IPS-15b (cell line): Measurements from ENCODE around the gene ASAH2B.
"Not testable (repeated sequence)": the region's sequence is repeated elsewhere in the genome, so short reads cannot be mapped to it uniquely, and the experiment has no call there.

Source experiments
- H3K27me3 ChIP-seq: one replicate; pipeline ENCODE4 v1.6.1; 2013; ENCODE audit warnings: low read length; ENCODE audit not compliant: control insufficient read depth, insufficient read depth
- H3K36me3 ChIP-seq: one replicate; pipeline ENCODE4 v1.6.1; 2013; ENCODE audit warnings: low read length; ENCODE audit not compliant: control insufficient read depth, insufficient read depth
- H3K4me1 ChIP-seq: one replicate; pipeline ENCODE4 v1.6.1; 2013; ENCODE audit warnings: mild to moderate bottlenecking, low read length; ENCODE audit not compliant: control insufficient read depth, insufficient read depth
- H3K4me3 ChIP-seq: one replicate; pipeline ENCODE4 v1.5.1; 2013; ENCODE audit warnings: low read depth, low read length
- H3K9ac ChIP-seq: one replicate; pipeline ENCODE4 v1.6.1; 2013; ENCODE audit warnings: low read depth, mild to moderate bottlenecking, low read length
- H3K9me3 ChIP-seq: one replicate; pipeline ENCODE4 v1.6.1; 2013; ENCODE audit warnings: mild to moderate bottlenecking, low read length; ENCODE audit not compliant: control insufficient read depth, insufficient read depth

Gene ASAH2B

DNA sequence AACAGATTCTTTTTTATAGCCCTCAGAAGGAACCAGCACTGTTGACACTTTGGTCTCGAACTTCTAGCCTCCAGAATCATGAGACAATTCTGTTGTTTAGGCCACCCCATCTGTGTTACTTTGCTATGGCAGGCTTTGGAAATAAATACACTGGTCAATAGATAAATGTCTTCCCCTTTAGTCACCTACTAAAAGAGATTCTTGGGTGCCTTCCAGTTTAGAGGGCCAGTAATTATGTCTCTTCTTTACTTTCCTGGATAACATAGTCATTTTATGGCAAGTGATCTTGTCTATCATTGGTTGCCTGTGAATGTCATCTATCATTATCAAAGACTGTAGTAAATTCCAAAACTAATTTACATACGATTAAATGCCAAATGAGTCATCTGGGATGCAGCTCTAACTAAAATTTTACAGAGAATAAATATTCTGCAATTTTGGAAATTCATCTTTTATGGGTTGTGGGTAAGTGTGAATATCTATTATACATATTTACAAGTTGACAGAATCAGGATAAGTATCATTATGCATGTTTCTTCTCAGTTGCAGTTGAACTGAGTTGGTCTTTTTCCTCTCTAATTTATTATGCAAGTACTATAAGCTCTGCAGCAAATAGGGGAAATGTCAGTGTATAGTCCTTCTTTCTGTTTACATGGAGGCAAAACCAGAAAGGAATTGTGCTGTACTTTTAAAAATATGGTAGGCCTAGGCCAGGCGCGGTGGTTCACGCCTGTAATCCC, 27.2 kb downstream of the ASAH2B start:
- not testable (repeated sequence) for H3K4me1 ChIP-seq, H3K4me3 ChIP-seq, H3K9me3 ChIP-seq, H3K27me3 ChIP-seq, H3K9ac ChIP-seq, H3K36me3 ChIP-seq

DNA sequence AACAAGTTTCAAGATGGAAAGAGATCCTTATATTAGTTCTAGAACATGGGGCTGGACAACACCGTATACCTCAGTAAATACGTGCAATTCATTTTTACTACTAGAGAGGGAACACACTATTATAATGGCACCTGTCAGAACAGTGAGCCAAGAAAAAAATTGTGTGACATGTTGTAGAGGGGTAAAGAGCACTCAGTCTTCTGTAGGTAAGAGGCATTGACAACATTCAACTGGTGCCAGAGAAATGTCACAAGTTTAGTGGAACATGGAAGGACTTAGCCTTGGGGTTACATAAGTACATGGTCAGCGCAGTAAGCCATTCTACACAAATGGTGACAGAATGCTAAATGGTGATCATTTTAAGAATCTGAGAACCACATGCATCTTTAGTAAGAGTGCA, 32.3 kb downstream of the ASAH2B start:
- H3K27me3 ChIP-seq, H3K36me3 ChIP-seq, H3K9ac ChIP-seq, H3K4me3 ChIP-seq, H3K9me3 ChIP-seq, H3K4me1 ChIP-seq: not testable (repeated sequence)

DNA sequence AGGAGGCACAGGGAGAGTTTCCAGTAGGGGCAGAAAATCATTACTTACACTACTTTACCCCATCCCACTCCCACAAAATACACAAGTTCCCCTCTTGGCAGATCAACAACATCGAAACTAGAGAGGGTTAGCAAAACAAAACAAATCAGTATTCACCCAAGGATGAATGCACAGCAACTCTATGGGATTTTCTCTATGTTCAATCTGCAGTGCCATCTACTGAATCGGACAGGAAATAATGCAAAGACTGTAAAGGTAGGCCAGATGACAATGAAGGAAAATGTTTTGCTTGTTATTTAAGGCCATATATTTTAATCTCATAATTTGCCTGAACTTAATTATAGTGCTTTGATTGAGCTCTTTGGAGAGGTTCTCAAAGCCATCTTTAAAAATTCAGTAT, 35.1 kb downstream of the ASAH2B start:
- not testable (repeated sequence) for H3K9ac ChIP-seq, H3K4me3 ChIP-seq, H3K4me1 ChIP-seq, H3K27me3 ChIP-seq, H3K36me3 ChIP-seq, H3K9me3 ChIP-seq

DNA sequence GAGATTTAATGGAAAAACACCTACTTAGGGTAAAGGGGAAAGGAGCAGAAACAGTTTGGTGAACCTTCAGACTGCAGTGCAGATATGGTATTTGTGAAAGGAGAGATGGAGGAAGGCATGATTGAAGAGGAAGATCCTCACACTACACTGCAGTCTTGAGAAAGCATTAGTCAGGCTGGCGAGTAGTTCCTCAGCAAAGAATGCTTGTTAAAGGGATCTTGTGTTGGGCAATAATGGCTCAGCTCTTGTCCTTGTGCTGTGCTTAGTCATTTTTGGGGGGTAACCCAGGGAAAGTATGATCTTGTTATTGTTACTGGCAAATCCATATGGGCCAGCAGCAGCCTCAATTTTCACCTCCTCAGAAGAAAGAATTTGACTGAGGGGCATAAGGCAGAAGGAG, 40.3 kb downstream of the ASAH2B start:
- not testable (repeated sequence) for H3K27me3 ChIP-seq, H3K4me1 ChIP-seq, H3K4me3 ChIP-seq, H3K36me3 ChIP-seq, H3K9me3 ChIP-seq, H3K9ac ChIP-seq

DNA sequence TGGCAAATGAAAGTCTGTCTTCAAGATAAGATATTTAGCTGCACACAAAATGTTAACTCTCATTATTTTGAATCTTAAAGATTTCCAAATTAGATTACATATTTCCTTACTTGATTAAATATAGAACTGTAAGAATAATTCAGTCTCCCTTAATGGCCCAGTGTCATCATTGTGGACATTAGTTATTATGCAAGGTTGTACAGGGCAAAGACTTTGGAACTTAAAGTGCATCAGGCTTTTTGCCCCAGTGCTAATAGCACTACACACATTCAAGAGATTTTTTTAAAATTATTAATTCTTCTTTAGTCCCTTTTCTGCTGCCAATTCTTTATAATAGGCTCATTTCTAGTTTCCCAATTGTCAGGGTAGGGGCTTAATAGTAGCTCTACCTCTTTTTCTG, 42.3 kb downstream of the ASAH2B start:
- H3K27me3 ChIP-seq, H3K36me3 ChIP-seq, H3K4me1 ChIP-seq, H3K9me3 ChIP-seq, H3K9ac ChIP-seq, H3K4me3 ChIP-seq: not testable (repeated sequence)

DNA sequence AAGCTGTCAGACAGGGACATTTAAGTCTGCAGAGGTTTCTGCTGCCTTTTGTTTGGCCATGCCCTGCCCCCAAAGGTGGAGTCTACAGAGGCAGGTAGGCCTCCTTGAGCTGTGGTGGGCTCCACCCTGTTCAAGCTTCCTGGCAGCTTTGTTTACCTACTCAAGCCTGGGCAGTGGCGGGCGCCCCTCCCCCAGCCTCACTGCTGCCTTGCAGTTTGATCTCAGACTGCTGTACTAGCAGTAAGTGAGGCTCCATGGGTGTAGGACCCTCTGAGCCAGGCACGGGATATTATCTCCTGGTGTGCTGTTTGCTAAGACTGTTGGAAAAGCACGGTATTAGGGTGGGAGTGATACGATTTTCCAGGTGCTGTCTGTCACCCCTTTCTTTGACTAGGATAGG, 48.2 kb downstream of the ASAH2B start:
- not testable (repeated sequence) for H3K9ac ChIP-seq, H3K27me3 ChIP-seq, H3K4me3 ChIP-seq, H3K36me3 ChIP-seq, H3K4me1 ChIP-seq, H3K9me3 ChIP-seq

DNA sequence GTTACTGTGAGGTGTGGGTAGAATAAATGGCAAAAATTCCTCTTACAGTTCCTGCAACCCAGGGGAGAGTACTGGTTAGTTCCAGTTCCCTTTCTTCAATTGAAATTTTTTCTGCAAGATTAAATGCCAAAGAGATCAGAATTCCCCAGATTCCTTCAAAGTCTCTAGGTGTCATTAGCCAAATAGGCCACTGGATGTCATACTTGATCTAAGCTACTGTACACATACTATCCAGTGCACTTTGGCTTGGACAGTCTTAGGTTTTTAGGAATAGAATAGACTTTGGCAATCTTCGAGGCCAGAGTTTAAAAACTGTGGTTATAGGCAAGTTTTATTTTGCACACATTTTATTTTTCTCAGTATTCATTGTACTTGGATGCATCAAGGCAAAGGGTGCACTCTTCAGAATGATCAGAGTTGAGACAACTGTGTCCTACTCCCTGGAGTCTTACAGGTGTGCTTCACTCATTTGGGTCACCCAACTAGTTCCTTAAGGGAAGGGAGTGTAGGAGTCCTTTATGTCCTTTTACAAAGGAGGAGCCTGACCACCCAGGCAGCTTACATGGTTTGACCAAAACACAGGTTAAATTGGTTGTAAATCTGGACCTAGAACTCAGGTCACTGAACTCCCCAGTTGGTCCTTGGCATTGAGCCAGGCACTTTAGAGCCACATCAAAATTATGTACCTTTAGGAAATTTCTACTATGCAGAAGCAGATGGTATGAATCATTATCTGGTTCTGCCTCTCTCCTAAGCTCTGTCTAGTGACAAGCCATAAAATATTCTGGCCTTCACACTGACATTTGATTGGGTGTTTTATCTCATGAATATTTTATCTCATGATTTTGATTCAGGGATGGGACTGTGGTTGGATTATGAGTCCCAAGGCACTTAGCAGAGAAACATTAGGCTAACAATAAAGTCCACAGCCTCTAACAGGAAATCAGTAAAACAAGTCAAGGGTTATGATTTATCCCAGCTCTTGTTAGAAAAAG, 49.5 kb downstream of the ASAH2B start:
- Histone ChIP-seq H3K4me3 (no peak overlapping the region), H3K36me3 (no peaks in the 10 kb centered on the region), H3K27me3 (no peaks in the 10 kb centered on the region), H3K9ac (no peak overlapping the region), H3K4me1 (peaks cover 4% of the 10 kb centered on the region), H3K9me3 (no peaks in the 10 kb centered on the region)

DNA sequence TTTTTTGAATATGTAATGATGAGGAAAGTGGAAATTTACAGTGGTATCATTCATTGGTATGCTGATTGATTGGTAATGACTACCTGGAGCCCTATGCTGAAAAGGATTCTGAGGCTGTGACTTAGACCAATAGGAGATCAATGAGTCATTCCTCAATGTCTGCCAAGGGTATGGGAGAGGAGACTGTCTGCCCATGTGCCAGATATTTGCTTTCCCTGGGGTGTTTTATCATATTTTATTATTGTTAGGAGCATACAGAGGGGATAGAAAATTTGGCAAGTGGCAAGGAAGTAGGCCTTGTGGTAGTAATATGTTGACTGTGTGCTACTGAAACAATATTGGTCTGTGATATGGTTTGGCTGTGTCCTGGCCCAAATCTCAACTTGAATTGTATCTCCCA, 54.8 kb downstream of the ASAH2B start:
- no peaks in the 10 kb centered on the region for H3K9me3 ChIP-seq
- H3K27me3 ChIP-seq, result no peaks in the 10 kb centered on the region
- H3K4me1 ChIP-seq, result no peaks in the 10 kb centered on the region
- no peak overlapping the region for H3K4me3 ChIP-seq
- H3K36me3 ChIP-seq, result no peaks in the 10 kb centered on the region
- H3K9ac ChIP-seq, result no peak overlapping the region

DNA sequence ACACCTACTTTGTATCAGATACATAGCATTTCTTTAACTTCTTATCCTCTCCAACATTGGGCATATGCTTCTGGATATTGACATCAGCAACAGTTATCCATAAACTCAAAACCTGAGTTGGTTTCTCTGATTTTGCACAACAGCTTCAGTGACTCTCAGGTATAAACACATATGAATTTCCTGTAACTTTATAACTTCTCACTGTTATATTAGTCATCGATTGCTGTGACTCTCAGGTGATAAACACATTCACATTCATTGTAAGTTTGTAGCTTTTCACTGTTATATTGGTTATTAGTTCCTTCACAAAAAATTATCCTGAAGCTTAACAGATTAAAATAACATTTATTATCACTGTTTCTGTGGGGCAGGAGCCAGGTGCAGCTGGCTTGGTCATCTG, 57.0 kb downstream of the ASAH2B start:
- Histone ChIP-seq H3K9me3 (no peaks in the 10 kb centered on the region), H3K27me3 (no peaks in the 10 kb centered on the region), H3K4me1 (no peaks in the 10 kb centered on the region)

DNA sequence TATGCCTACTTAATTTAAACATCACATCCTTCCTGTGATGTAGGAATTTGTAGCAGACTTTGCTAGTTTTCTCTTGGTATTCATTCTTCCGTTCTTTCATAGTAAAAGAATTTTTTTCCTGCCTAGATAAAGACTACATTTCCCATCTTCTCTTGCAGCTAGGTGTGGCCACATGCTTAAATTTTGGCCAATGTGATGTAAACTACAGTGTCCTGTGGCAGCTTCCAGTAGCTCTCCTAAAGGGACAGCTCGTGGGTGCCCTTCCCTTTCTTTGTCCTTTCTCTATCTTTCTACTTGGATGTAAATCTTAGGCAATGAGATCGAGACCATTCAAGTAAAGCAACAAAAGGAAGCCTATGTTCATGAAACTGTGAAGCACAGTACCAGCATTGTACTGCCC, 58.6 kb downstream of the ASAH2B start:
- Histone ChIP-seq H3K27me3 (no peaks in the 10 kb centered on the region), H3K36me3 (no peaks in the 10 kb centered on the region), H3K9me3 (no peaks in the 10 kb centered on the region), H3K9ac (no peak overlapping the region), H3K4me1 (no peaks in the 10 kb centered on the region), H3K4me3 (no peak overlapping the region)

More for the DNA sequence above, 57.0 kb downstream of the ASAH2B start:
- H3K4me3 ChIP-seq, result no peak overlapping the region
- H3K9ac ChIP-seq, result no peak overlapping the region
- H3K36me3 ChIP-seq, result no peaks in the 10 kb centered on the region

DNA sequence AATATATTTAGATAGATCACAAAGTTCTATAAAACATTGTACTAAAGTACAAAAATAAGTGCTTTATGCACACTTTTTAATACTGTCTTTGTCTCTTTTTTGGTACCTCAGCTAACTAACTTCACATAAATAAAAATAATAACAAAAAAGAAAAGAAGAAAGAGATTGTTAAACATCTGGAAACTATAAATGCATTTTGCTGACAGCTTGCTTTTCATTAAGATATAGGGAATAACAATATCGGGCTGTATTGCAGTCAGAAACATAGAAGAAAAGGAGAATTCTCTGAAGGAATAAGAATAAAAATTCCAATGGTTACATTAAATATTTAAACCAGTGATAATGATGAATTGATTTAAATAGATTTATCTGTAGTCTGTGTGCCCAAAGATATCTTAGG, 59.9 kb downstream of the ASAH2B start:
- Histone ChIP-seq H3K9me3 (no peaks in the 10 kb centered on the region), H3K9ac (no peak overlapping the region), H3K27me3 (no peaks in the 10 kb centered on the region), H3K4me3 (no peak overlapping the region), H3K4me1 (no peaks in the 10 kb centered on the region), H3K36me3 (no peaks in the 10 kb centered on the region)
